ENCODE results near the gene HOXB2. TPM values are rescaled to one million over a fixed set of nuclear protein-coding genes. Genes with fewer than 3 reads are reported as not detected.
A peak's percentile ranks its signal among the peaks of the same experiment; 100 is the strongest.

HOXB2 gene
- total RNA-seq, 2 donors from 2014 or later = 4.5 to 18.8 TPM

- Mint-ChIP-seq H3K27me3 (peaks cover 50% of the 10 kb centered on the region), H3K27ac (no peak overlapping the region), H3K4me3 (no peak overlapping the region)
Observed at GRCh38 chr17:48528153-48528935, 16.6 kb downstream of the HOXB2 start.

DNA sequence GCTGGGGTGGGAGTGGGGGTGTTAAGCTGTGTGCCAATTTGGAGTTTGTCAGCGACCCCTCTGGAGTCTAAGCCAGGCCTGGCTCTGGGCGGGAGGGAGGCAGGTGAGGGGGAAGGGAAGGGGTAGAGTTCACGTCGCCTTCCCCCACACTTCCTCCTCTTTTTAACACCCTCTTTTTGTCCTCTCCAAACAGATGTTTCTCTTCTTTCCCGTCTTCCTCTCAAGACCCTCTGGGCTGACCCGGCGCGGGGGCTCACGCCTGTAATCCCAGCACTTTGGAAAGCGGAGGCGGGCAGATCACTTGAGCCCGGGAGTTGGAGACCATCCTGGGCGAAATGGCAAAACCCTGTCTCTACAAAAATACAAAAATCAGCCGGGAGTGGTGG lies 17.4 kb downstream of the HOXB2 start:
- DNase-seq (no peak), ATAC-seq (no peak)
- H3K4me1 Mint-ChIP-seq = peaks cover 5% of the 10 kb centered on the region
- H3K36me3 Mint-ChIP-seq (ENCODE audit: low read depth) = peaks cover 2% of the 10 kb centered on the region
- H3K27ac Mint-ChIP-seq = no peak overlapping the region
- H3K4me3 Mint-ChIP-seq = no peak overlapping the region
- peaks cover 54% of the 10 kb centered on the region for H3K27me3 Mint-ChIP-seq
- no peaks in the 10 kb centered on the region for H3K9me3 ChIP-seq (ENCODE audit: control insufficient read depth, low read length, poor library complexity, severe bottlenecking)

More at GRCh38 chr17:48528153-48528935, 16.6 kb downstream of the HOXB2 start:
- DNase-seq (no peak), ATAC-seq (no peak)
- H3K9me3 ChIP-seq (ENCODE audit: control insufficient read depth, low read length, poor library complexity, severe bottlenecking) = no peaks in the 10 kb centered on the region
- Mint-ChIP-seq H3K4me1 (peaks cover 5% of the 10 kb centered on the region), H3K36me3 (ENCODE audit: low read depth) (peaks cover 2% of the 10 kb centered on the region)

DNA sequence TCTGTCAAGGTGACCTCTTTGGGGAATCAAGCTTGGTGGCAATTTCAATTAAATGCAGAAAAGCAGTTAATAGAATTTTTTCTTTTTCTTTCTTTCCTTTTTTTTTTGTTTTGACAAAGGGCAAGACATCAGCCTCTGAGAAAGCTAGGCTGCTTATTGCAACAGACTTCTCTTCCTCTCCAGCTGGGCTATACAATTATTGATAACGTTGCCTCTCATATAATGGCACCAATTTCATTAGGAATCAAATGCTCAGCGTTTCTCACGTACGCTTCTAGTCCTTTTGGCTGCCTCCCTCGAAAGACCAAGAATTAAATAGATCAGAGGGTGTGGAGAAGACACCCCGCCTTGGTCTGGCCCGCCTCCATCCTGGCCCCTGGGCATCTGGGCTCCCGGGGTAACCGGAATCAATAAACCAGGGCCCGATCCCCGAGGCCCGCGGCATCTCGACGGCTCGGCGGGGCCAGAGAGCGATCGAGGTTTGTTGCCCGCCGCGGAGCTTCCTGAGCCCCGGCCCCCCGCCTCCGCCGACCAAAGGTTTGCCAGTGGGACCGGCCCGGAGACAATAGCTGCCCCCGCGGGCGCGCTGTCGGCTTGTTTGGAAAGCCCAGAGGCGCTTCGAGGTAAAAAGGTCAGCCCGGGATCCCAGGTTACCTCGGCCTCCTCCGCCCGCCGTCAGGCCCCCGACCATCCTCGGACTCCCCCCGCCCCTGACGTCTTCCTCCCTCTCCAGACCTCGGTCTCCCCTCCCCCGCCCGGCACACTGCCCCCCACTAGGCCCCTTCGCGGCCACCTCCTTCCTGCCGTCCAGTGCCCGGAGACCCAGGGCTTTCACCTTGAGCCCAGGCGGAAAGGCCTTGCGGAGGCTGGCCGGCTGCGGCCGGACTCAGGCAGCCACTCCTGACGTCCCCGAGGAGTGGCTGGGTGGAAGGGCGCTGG lies 18.0 kb downstream of the HOXB2 start:
- no peaks in the 10 kb centered on the region for H3K9me3 ChIP-seq (ENCODE audit: control insufficient read depth, low read length, poor library complexity, severe bottlenecking)
- Mint-ChIP-seq H3K27ac (no peak overlapping the region), H3K4me3 (no peak overlapping the region), H3K27me3 (peaks cover 58% of the 10 kb centered on the region), H3K4me1 (peaks cover 5% of the 10 kb centered on the region), H3K36me3 (ENCODE audit: low read depth) (peaks cover 4% of the 10 kb centered on the region)
- no peak for ATAC-seq
- DNase-seq = no peak

DNA sequence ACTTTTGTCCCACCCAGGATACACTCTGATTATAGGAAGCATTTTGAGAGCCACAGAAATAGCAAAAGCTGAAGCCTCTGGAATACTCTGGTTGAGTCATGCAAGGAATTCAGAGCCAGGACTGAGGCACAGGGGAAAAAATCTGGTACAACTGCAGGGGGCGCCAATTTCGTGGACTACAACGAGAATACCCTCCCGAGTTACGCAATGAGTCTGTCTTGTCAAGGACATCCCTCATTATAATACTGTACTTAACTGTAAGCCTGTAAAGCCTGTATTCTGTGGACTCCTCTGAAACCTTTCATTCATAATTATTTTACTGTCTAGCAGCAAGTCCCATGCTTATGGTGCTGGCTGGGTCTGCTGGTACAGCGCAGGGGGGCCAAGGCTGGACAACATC lies 21.9 kb downstream of the HOXB2 start:
- ATAC-seq (no peak), DNase-seq (no peak)
- H3K27ac Mint-ChIP-seq = no peak overlapping the region
- H3K4me3 Mint-ChIP-seq = no peak overlapping the region
- peaks cover 5% of the 10 kb centered on the region for H3K4me1 Mint-ChIP-seq
- H3K36me3 Mint-ChIP-seq (ENCODE audit: low read depth) = peaks cover 6% of the 10 kb centered on the region
- no peaks in the 10 kb centered on the region for H3K9me3 ChIP-seq (ENCODE audit: control insufficient read depth, low read length, poor library complexity, severe bottlenecking)
- H3K27me3 Mint-ChIP-seq = peaks cover 59% of the 10 kb centered on the region

DNA sequence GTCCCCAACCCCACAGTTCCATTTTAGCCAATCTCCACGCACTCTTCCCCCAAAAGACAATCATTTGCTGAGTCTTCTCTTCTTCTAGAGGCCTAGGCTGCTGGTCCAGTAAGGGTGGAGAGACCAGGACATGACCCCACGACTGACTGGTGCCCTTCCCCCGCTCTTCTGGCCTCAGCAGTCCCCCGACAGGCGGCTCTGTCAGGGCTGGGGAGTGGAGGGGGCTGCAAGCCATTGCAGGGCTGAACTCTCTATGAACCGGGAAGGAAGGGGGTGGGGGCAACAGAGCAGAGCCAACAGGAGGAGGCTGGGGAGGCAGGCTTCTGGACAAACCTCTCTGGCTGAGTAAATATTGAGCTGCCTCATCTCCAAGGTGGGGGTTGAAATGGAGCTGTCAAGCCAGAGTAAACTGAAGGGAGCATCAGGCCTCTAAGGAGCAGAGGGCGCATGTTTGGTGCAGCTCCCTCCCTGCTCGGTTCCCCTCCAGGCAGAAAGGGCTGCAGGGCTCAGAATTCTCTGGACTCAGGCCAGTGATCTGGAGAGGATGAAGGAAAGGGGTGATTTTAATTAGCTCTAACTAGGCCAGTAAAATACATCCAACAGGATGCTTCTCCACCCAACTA lies 22.8 kb downstream of the HOXB2 start:
- no peak for DNase-seq
- H3K4me3 Mint-ChIP-seq = no peak overlapping the region
- peaks cover 6% of the 10 kb centered on the region for H3K36me3 Mint-ChIP-seq (ENCODE audit: low read depth)
- H3K27me3 Mint-ChIP-seq = peaks cover 59% of the 10 kb centered on the region
- H3K4me1 Mint-ChIP-seq = peaks cover 5% of the 10 kb centered on the region
- no peaks in the 10 kb centered on the region for H3K9me3 ChIP-seq (ENCODE audit: control insufficient read depth, low read length, poor library complexity, severe bottlenecking)
- ATAC-seq = no peak
- no peak overlapping the region for H3K27ac Mint-ChIP-seq

GRCh38 chr17:48520631-48521079 lies 24.3 kb downstream of the HOXB2 start:
- H3K4me3 Mint-ChIP-seq = no peak overlapping the region
- no peak for ATAC-seq
- H3K27ac Mint-ChIP-seq = no peak overlapping the region
- H3K27me3 Mint-ChIP-seq = peaks cover 56% of the 10 kb centered on the region
- DNase-seq = no peak
- no peaks in the 10 kb centered on the region for H3K9me3 ChIP-seq (ENCODE audit: control insufficient read depth, low read length, poor library complexity, severe bottlenecking)
- peaks cover 2% of the 10 kb centered on the region for H3K4me1 Mint-ChIP-seq
- H3K36me3 Mint-ChIP-seq (ENCODE audit: low read depth) = peaks cover 6% of the 10 kb centered on the region

DNA sequence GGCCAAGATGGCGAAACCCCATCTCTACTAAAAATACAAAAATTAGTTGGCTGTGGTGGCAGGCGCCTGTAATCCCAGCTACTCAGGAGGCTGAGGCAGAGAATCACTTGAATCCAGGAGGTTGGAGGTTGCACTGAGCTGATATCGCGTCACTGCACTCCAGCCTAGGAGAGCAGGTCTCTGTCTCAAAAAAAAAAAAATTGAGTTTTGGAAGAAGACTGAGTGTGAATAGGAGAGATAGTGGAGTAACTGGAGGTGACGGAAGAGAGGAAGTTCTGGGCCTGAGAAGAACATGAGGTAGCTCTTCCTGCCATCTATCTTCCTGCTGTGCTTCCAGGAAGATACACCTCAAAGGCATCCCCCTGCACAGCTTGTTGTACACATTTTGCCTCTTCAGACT lies 25.5 kb downstream of the HOXB2 start:
- DNase-seq (no peak), ATAC-seq (no peak)
- no peak overlapping the region for H3K27ac Mint-ChIP-seq
- H3K27me3 Mint-ChIP-seq = peaks cover 56% of the 10 kb centered on the region
- peaks cover 3% of the 10 kb centered on the region for H3K36me3 Mint-ChIP-seq (ENCODE audit: low read depth)
- peaks cover 3% of the 10 kb centered on the region for H3K4me1 Mint-ChIP-seq
- H3K9me3 ChIP-seq (ENCODE audit: control insufficient read depth, low read length, poor library complexity, severe bottlenecking) = no peaks in the 10 kb centered on the region
- H3K4me3 Mint-ChIP-seq = no peak overlapping the region

- no peak for DNase-seq
- no peak overlapping the region for H3K4me3 Mint-ChIP-seq
Observed at GRCh38 chr17:48517478-48517877, 27.4 kb downstream of the HOXB2 start.

GRCh38 chr17:48515925-48516900 lies 28.7 kb downstream of the HOXB2 start:
- Mint-ChIP-seq H3K4me1 (peaks cover 12% of the 10 kb centered on the region), H3K4me3 (no peak overlapping the region), H3K27me3 (peaks cover 51% of the 10 kb centered on the region), H3K36me3 (ENCODE audit: low read depth) (no peaks in the 10 kb centered on the region), H3K27ac (no peak overlapping the region)
- H3K9me3 ChIP-seq (ENCODE audit: control insufficient read depth, low read length, poor library complexity, severe bottlenecking) = no peaks in the 10 kb centered on the region
- ATAC-seq (no peak), DNase-seq (no peak)

More at GRCh38 chr17:48517478-48517877, 27.4 kb downstream of the HOXB2 start:
- H3K4me1 Mint-ChIP-seq = peaks cover 12% of the 10 kb centered on the region
- peaks cover 51% of the 10 kb centered on the region for H3K27me3 Mint-ChIP-seq
- no peaks in the 10 kb centered on the region for H3K9me3 ChIP-seq (ENCODE audit: control insufficient read depth, low read length, poor library complexity, severe bottlenecking)
- no peak for ATAC-seq
- H3K36me3 Mint-ChIP-seq (ENCODE audit: low read depth) = peaks cover 3% of the 10 kb centered on the region
- no peak overlapping the region for H3K27ac Mint-ChIP-seq

DNA sequence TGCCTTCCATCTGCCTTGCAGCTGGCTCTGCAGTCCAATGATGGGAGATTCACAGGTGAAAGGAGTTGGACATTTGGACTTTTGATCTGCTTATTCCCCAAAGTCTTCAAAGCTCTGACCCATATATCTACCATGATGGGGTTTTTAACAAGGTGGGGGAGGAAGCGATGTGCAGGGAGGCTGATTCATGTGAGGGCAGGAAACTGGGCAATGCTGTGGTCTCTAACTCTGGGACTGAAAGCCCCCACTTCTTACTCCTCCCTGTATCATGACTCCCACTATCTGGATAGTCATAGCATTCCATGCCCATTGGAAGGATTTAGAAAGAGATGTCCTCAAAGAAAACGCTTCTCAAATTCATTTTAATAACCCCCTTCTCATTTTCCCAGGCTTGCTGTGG lies 30.4 kb downstream of the HOXB2 start:
- H3K27me3 Mint-ChIP-seq = peaks cover 41% of the 10 kb centered on the region
- peaks cover 12% of the 10 kb centered on the region for H3K4me1 Mint-ChIP-seq
- DNase-seq = no peak
- H3K27ac Mint-ChIP-seq = no peak overlapping the region
- no peaks in the 10 kb centered on the region for H3K36me3 Mint-ChIP-seq (ENCODE audit: low read depth)
- H3K9me3 ChIP-seq (ENCODE audit: control insufficient read depth, low read length, poor library complexity, severe bottlenecking) = no peaks in the 10 kb centered on the region
- no peak overlapping the region for H3K4me3 Mint-ChIP-seq
- ATAC-seq = no peak

DNA sequence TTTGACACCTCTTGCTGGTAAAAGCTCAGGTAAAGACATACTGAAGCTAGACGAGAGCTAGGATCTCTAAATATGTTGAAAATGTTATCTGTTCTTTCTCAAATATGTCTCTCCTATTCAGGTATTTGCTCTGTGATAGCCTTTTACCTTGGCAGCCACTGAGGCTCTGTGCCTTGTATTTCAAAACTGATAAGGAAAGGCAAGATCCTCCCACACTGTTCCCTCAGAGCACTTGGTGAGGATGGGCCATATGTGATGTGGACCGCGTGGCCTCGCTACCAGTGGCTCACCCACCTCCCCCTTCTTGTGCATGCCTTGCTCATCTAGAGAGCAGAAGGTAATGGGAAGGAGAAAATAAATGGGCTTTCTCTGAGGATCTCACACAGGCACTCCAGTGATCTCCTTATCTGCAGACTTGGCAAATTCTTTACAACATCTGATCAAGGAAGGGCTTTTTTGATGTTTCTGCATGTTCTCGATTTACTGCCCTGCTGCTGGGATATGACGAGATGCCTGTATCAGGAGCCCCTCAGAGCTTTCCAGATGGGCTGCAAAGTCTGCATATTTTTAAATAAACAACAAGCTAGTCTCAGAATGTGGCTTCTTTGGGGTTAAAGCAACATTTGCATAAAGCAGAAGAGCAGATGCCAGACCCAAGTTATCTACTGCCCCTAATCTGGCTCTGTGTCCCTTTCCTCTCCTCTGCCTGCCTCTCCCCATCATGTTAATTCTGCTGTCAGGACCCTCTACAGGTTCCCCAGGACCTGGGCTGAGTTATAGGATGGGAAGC lies 31.0 kb downstream of the HOXB2 start:
- peak overlapping the region; percentile 65 for H3K4me3 Mint-ChIP-seq
- no peaks in the 10 kb centered on the region for H3K36me3 Mint-ChIP-seq (ENCODE audit: low read depth)
- H3K4me1 Mint-ChIP-seq = peaks cover 12% of the 10 kb centered on the region
- H3K27me3 Mint-ChIP-seq = peaks cover 41% of the 10 kb centered on the region
- DNase-seq (no peak), ATAC-seq (no peak)
- no peaks in the 10 kb centered on the region for H3K9me3 ChIP-seq (ENCODE audit: control insufficient read depth, low read length, poor library complexity, severe bottlenecking)
- H3K27ac Mint-ChIP-seq = peak overlapping the region; percentile 75

DNA sequence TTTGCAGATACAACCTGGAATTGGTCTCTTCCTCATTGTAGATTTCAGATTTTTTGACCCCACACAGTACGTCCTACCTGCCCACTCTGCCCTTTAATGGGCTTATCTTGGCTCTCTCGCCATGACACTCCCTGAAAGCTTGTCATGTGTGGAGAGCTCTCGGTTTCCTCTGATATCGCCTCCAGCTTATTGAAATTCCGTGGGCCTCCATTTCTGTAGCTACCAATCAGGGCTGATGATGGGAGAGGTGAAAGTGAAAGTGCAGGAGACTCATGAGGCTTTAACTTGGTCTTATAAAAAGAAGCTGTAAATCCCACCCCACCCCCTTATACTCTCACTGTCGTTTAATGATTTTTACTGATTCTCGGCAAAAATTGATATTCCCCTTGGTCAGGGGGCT lies 31.8 kb downstream of the HOXB2 start:
- peak overlapping the region; percentile 75 for H3K27ac Mint-ChIP-seq
- no peaks in the 10 kb centered on the region for H3K36me3 Mint-ChIP-seq (ENCODE audit: low read depth)
- no peak for DNase-seq
- H3K4me3 Mint-ChIP-seq = peak overlapping the region; percentile 65
- ATAC-seq = peak; percentile 35
- H3K4me1 Mint-ChIP-seq = peaks cover 12% of the 10 kb centered on the region
- H3K9me3 ChIP-seq (ENCODE audit: control insufficient read depth, low read length, poor library complexity, severe bottlenecking) = no peaks in the 10 kb centered on the region
- H3K27me3 Mint-ChIP-seq = peaks cover 46% of the 10 kb centered on the region
